ENCODE data around the gene KCNC1.

KCNC1 gene

GRCh38 chr11:17738151-17738973, 3.8 kb downstream of the KCNC1 start:
- DNase-seq, result no peak

GRCh38 chr11:17739945-17740338, 5.4 kb downstream of the KCNC1 start:
- DNase-seq, result no peak

- no peak for DNase-seq
Measured at GRCh38 chr11:17740649-17741235, 6.2 kb downstream of the KCNC1 start.

- DNase-seq, result no peak
Measured at GRCh38 chr11:17741487-17741886, 6.9 kb downstream of the KCNC1 start.

GRCh38 chr11:17742019-17742418, 7.4 kb downstream of the KCNC1 start:
- DNase-seq, result no peak

- DNase-seq, result no peak
Measured at GRCh38 chr11:17743026-17743807, 8.6 kb downstream of the KCNC1 start.

- DNase-seq, result no peak
Measured at GRCh38 chr11:17743808-17744119, 9.2 kb downstream of the KCNC1 start.

GRCh38 chr11:17744151-17744940, 9.8 kb downstream of the KCNC1 start:
- no peak for DNase-seq

GRCh38 chr11:17745023-17745772, 10.6 kb downstream of the KCNC1 start:
- DNase-seq, result no peak

GRCh38 chr11:17746096-17746495, 11.5 kb downstream of the KCNC1 start:
- DNase-seq, result no peak

- DNase-seq, result no peak
Measured at GRCh38 chr11:17747131-17747955, 12.8 kb downstream of the KCNC1 start.

- no peak for DNase-seq
Measured at GRCh38 chr11:17748044-17748443, 13.5 kb downstream of the KCNC1 start.

GRCh38 chr11:17748761-17749721, 14.5 kb downstream of the KCNC1 start:
- DNase-seq, result no peak

- DNase-seq, result no peak
Measured at GRCh38 chr11:17750013-17750800, 15.6 kb downstream of the KCNC1 start.

GRCh38 chr11:17750801-17751165, 16.2 kb downstream of the KCNC1 start:
- no peak for DNase-seq

- no peak for DNase-seq
Measured at GRCh38 chr11:17751558-17751957, 17.0 kb downstream of the KCNC1 start.

GRCh38 chr11:17752144-17752543, 17.6 kb downstream of the KCNC1 start:
- DNase-seq, result no peak

- no peak for DNase-seq
Measured at GRCh38 chr11:17753153-17753552, 18.6 kb downstream of the KCNC1 start.

GRCh38 chr11:17753641-17754040, 19.1 kb downstream of the KCNC1 start:
- DNase-seq, result no peak

GRCh38 chr11:17755891-17756290, 21.3 kb downstream of the KCNC1 start:
- no peak for DNase-seq
